OCI-LY3 (cell line): ENCODE results near the gene SLX9.

ENCODE experiments used
- H2AFZ ChIP-seq: fragments of 200-600, 300-600 bp; shearing (Covaris generic); 2 replicates; pipeline ENCODE4 v1.6.0; 2014; ENCODE audit warnings: antibody characterized with exemption, low read depth, low read length
- H3K27ac ChIP-seq: fragments of 200-600, 300-600 bp; sonication (generic); 2 replicates; pipeline ENCODE4 v1.5.1; 2014; ENCODE audit warnings: mild to moderate bottlenecking, low read length, moderate library complexity, mixed read lengths
- H3K27me3 ChIP-seq: fragments of 200-600, 300-600 bp; sonication (generic); 2 replicates; pipeline ENCODE4 v1.6.1; 2014; ENCODE audit warnings: low read depth, low read length, mixed read lengths
- H3K36me3 ChIP-seq: fragments of 200-600, 300-600 bp; sonication (generic); replicated peaks from 2 replicates; pipeline ENCODE3; 2014; ENCODE audit warnings: low read depth, low read length, mixed read lengths
- H3K4me1 ChIP-seq: fragments of 300-600, 200-600 bp; sonication (generic); 2 replicates; pipeline ENCODE4 v1.6.1; 2014; ENCODE audit warnings: low read length, mixed read lengths
- H3K4me2 ChIP-seq: fragments of 200-600, 300-600 bp; sonication (generic); 2 replicates; pipeline ENCODE4 v1.6.1; 2014; ENCODE audit warnings: low read length, mixed read lengths
- H3K4me3 ChIP-seq: fragments of 300-600, 200-600 bp; sonication (generic); 2 replicates; pipeline ENCODE4 v1.5.1; 2014; ENCODE audit warnings: antibody characterized with exemption, mild to moderate bottlenecking, low read length, moderate library complexity
- H3K79me2 ChIP-seq: fragments of 300-600, 200-600 bp; shearing (Covaris generic); 2 replicates; pipeline ENCODE4 v1.6.1; 2014; ENCODE audit warnings: mild to moderate bottlenecking, low read length, mixed read lengths
- H3K9ac ChIP-seq: fragments of 300-600, 200-600 bp; shearing (Covaris generic); 2 replicates; pipeline ENCODE4 v1.6.0; 2014; ENCODE audit warnings: mild to moderate bottlenecking, low read length, moderate library complexity
- H3K9me3 ChIP-seq: fragments of 200-600, 300-600 bp; shearing (Covaris generic); 2 replicates; pipeline ENCODE4 v1.6.1; 2014; ENCODE audit warnings: low read length, mixed read lengths; ENCODE audit not compliant: insufficient read depth
- H4K20me1 ChIP-seq: fragments of 200-600, 300-600 bp; sonication (generic); 2 replicates; pipeline ENCODE4 v1.6.1; 2016; ENCODE audit warnings: low read length, mixed read lengths; ENCODE audit not compliant: insufficient read depth
- EZH2phosphoT487 ChIP-seq: fragments of 200-600 bp; shearing (Covaris generic); IDR thresholded peaks from 2 replicates; pipeline ENCODE4 v1.6.1; 2018; ENCODE audit warnings: antibody characterized with exemption, mixed run types, low read depth
- TF ChIP-seq, protein P1 (sequence below): fragments of 200-600, 300-600 bp; sonication (generic); IDR thresholded peaks from 2 replicates; pipeline ENCODE4 v1.5.1; 2014; ENCODE audit warnings: antibody characterized with exemption, low read length, low read depth

SLX9 gene

GRCh38 chr21:45016031-45016405, 76.2 kb downstream of the SLX9 start:
- Histone ChIP-seq H3K36me3 (no peaks in the 10 kb centered on the region), H3K27ac (no peak overlapping the region), H3K27me3 (no peaks in the 10 kb centered on the region), H2AFZ (no peak overlapping the region), H3K9ac (no peak overlapping the region), H3K4me1 (peaks cover 9% of the 10 kb centered on the region; the same call in 1 of the 2 replicates), H3K4me2 (no peak overlapping the region), H3K4me3 (no peak overlapping the region), H3K79me2 (no peaks in the 10 kb centered on the region), H3K9me3 (no peaks in the 10 kb centered on the region), H4K20me1 (no peaks in the 10 kb centered on the region)
- TF ChIP-seq, protein P1, sequence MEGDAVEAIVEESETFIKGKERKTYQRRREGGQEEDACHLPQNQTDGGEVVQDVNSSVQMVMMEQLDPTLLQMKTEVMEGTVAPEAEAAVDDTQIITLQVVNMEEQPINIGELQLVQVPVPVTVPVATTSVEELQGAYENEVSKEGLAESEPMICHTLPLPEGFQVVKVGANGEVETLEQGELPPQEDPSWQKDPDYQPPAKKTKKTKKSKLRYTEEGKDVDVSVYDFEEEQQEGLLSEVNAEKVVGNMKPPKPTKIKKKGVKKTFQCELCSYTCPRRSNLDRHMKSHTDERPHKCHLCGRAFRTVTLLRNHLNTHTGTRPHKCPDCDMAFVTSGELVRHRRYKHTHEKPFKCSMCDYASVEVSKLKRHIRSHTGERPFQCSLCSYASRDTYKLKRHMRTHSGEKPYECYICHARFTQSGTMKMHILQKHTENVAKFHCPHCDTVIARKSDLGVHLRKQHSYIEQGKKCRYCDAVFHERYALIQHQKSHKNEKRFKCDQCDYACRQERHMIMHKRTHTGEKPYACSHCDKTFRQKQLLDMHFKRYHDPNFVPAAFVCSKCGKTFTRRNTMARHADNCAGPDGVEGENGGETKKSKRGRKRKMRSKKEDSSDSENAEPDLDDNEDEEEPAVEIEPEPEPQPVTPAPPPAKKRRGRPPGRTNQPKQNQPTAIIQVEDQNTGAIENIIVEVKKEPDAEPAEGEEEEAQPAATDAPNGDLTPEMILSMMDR: no peak
- no peak for TF ChIP-seq EZH2phosphoT487

DNA sequence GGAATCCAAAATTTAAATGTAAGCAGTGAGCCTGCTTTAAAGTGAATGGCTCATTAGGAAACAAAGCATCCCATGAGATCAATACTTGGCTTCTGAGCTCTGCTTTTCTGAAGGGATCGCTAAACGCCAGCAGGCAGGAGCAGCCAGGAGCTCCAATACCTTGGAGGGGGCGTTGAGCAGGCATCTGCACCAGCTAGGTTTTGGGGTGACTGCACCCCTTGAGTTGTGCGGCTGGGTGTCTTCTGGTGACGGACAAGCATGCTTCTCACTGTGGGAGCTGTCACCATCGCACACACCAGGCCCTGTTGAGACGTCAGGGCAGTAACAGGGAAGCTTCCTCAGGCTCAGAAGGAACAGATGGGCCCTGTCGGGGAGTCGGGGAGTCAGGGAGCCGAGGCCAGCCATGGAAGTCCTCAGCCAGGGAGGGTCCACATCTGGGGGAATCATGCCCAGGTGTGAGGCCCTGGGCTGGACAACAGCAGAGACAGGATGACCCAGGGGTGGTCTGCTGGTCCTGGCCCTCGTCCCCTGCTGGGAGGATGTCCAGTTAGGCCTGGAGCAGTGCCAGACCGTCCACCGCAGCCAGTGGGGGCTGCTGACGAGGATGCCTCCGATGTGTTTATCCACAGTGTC, 76.7 kb downstream of the SLX9 start:
- Histone ChIP-seq H3K27ac (no peak overlapping the region), H3K36me3 (no peaks in the 10 kb centered on the region), H3K4me1 (peaks cover 9% of the 10 kb centered on the region; the same call in 1 of the 2 replicates), H2AFZ (no peak overlapping the region), H3K4me2 (no peak overlapping the region), H4K20me1 (no peaks in the 10 kb centered on the region), H3K79me2 (no peaks in the 10 kb centered on the region), H3K9me3 (no peaks in the 10 kb centered on the region), H3K27me3 (no peaks in the 10 kb centered on the region), H3K4me3 (no peak overlapping the region), H3K9ac (no peak overlapping the region)
- no peak for TF ChIP-seq EZH2phosphoT487
- TF ChIP-seq, protein P1: no peak

GRCh38 chr21:45017039-45017960, 77.5 kb downstream of the SLX9 start:
- Histone ChIP-seq H3K79me2 (no peaks in the 10 kb centered on the region), H3K4me2 (no peak overlapping the region), H3K4me3 (no peak overlapping the region), H3K36me3 (no peaks in the 10 kb centered on the region), H4K20me1 (no peaks in the 10 kb centered on the region), H2AFZ (no peak overlapping the region), H3K9ac (no peak overlapping the region), H3K27me3 (no peaks in the 10 kb centered on the region), H3K27ac (no peak overlapping the region), H3K4me1 (peaks cover 9% of the 10 kb centered on the region; the same call in 1 of the 2 replicates), H3K9me3 (no peaks in the 10 kb centered on the region)
- no peak for TF ChIP-seq EZH2phosphoT487
- TF ChIP-seq, protein P1: no peak
